Esophagus squamous epithelium (tissue), 4 donors: ENCODE results near the gene PKD2.

ENCODE experiments used
- CTCF ChIP-seq, 6 experiments: fragments of 450-650 bp in 4 of 6; fragments of 200-600 bp in 2 of 6; sonication (generic) in 2 of 6; IDR thresholded peaks; one replicate each; pipeline ENCODE4 v1.5.1; 2016 to 2019; ENCODE audit warnings: antibody characterized with exemption in 6 of 6, mild to moderate bottlenecking in 4 of 6, moderate library complexity in 4 of 6
- POLR2A ChIP-seq, 4 donors: fragments of 450-650 bp; IDR thresholded peaks; one replicate each; pipeline ENCODE4 v1.6.1; 2017; ENCODE audit warnings: antibody characterized with exemption in 4 of 4, mild to moderate bottlenecking in 4 of 4, moderate library complexity in 3 of 4

- TF ChIP-seq CTCF (IDR thresholded peaks at IDR 0.05) (no peak), POLR2A (IDR thresholded peaks at IDR 0.05) (no peak)
Measured at GRCh38 chr4:87982446-87983010, 24.9 kb upstream of the PKD2 start.
